Ishikawa (cell line): Measurements from ENCODE around the gene CGB7.

Source experiments
- CREB1 ChIP-seq: IDR thresholded peaks from 2 replicates; pipeline ENCODE4 v1.6.1; 2012; ENCODE audit warnings: low read depth
- NFIC ChIP-seq: IDR thresholded peaks from 2 replicates; pipeline ENCODE4 v1.6.1; 2012
- RAD21 ChIP-seq: IDR thresholded peaks from 2 replicates; pipeline ENCODE4 v1.6.1; 2012; ENCODE audit warnings: low read depth
- YY1 ChIP-seq: IDR thresholded peaks from 2 replicates; pipeline ENCODE4 v1.6.1; 2012; ENCODE audit warnings: low read depth
- TF ChIP-seq, protein P1 (sequence below): IDR thresholded peaks from 2 replicates; pipeline ENCODE4 v1.6.1; 2012; ENCODE audit warnings: low read depth, mild to moderate bottlenecking
- TF ChIP-seq, protein P2 (sequence below): IDR thresholded peaks from 2 replicates; pipeline ENCODE4 v1.6.1; 2012

DNA sequence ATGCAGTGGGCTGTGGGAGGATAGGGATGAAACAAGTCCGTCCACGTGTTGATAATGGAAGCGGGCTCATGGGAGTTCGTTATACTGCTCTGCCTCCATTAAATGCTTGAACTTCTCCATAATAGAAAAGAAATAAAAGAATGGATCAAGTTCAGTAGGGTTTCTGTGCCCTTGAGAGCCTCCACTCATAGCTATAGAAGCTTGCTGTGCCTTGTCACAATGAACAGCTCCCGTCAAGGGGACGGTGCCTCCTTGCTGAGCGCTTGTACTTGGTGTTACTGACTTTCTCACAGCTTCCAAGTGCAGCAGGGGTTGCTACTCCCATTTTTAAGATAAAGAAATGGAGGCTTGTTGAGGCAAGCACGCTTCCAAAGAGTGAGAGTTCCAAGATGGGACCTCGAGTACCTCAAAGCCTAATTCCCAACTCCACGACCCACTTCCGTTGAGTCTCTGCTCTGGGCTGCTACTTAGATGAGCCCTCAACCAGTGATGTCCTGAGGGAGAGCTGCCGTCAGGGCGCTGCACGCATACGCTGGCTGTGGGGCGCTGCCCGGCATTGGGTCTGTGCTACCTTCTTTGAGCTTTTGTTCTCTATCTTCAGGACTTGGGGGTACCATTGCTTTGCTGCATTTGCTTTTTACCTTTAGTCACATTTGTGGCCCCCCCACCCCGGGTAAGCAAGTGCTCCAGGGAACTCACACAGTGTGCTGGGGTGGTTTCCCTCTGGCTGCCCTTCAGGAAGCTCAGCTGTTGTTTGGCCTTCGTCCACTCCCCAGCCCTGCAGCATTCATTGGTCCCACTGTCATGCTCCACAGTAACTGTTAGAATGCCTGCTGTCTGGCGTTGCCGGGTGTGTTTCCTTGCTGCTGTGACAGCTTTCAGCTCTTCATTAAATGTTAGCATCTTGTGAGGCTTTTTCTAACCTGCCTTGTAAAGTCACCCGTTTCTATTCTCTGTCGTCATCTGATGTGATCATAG lies 37.2 kb upstream of the CGB7 start:
- TF ChIP-seq RAD21 (no peak), YY1 (no peak), NFIC (no peak), CREB1 (no peak)
- TF ChIP-seq, protein P1, sequence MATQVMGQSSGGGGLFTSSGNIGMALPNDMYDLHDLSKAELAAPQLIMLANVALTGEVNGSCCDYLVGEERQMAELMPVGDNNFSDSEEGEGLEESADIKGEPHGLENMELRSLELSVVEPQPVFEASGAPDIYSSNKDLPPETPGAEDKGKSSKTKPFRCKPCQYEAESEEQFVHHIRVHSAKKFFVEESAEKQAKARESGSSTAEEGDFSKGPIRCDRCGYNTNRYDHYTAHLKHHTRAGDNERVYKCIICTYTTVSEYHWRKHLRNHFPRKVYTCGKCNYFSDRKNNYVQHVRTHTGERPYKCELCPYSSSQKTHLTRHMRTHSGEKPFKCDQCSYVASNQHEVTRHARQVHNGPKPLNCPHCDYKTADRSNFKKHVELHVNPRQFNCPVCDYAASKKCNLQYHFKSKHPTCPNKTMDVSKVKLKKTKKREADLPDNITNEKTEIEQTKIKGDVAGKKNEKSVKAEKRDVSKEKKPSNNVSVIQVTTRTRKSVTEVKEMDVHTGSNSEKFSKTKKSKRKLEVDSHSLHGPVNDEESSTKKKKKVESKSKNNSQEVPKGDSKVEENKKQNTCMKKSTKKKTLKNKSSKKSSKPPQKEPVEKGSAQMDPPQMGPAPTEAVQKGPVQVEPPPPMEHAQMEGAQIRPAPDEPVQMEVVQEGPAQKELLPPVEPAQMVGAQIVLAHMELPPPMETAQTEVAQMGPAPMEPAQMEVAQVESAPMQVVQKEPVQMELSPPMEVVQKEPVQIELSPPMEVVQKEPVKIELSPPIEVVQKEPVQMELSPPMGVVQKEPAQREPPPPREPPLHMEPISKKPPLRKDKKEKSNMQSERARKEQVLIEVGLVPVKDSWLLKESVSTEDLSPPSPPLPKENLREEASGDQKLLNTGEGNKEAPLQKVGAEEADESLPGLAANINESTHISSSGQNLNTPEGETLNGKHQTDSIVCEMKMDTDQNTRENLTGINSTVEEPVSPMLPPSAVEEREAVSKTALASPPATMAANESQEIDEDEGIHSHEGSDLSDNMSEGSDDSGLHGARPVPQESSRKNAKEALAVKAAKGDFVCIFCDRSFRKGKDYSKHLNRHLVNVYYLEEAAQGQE = no peak
- TF ChIP-seq, protein P2, sequence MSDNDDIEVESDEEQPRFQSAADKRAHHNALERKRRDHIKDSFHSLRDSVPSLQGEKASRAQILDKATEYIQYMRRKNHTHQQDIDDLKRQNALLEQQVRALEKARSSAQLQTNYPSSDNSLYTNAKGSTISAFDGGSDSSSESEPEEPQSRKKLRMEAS = no peak
